Ascending aorta (tissue), 2 donors: Measurements from ENCODE around the gene TSGA10. TPM values are rescaled to one million over a fixed set of nuclear protein-coding genes. Genes with fewer than 3 reads are reported as not detected.

Experiments used
- DNase-seq, 2 donors: peaks; one replicate each; pipeline ENCODE4 v3.0.0-alpha.2; 2019; ENCODE audit warnings: low spot score in 2 of 2
- H3K27ac ChIP-seq, 2 donors: fragments of 200-600 bp; sonication (generic); one replicate each; pipeline ENCODE4 v1.5.1; 2016 to 2017; ENCODE audit warnings: mild to moderate bottlenecking in 1 of 2
- H3K27me3 ChIP-seq: fragments of 200-600 bp; sonication (generic); one replicate; pipeline ENCODE4 v1.5.1; 2017
- H3K36me3 ChIP-seq, 2 donors: fragments of 200-600 bp; sonication (generic); one replicate each; pipeline ENCODE4 v1.5.1; 2016
- H3K4me1 ChIP-seq, 2 donors: fragments of 200-600 bp; sonication (generic); one replicate each; pipeline ENCODE4 v1.5.1; 2016 to 2017; ENCODE audit warnings: mild to moderate bottlenecking in 1 of 2
- H3K4me3 ChIP-seq, 2 donors: fragments of 200-600 bp; sonication (generic); one replicate each; pipeline ENCODE4 v1.5.1; 2016 to 2017; ENCODE audit warnings: mild to moderate bottlenecking in 1 of 2
- H3K9me3 ChIP-seq, 2 donors: fragments of 200-600 bp; sonication (generic); one replicate each; pipeline ENCODE4 v1.5.1; 2016
- CTCF ChIP-seq, 3 experiments: fragments of 200-600 bp in 2 of 3; fragments of 450-650 bp in 1 of 3; sonication (generic) in 2 of 3; IDR thresholded peaks; one replicate each; pipeline ENCODE4 v1.5.1; 2016 to 2019; ENCODE audit warnings: antibody characterized with exemption in 3 of 3, mild to moderate bottlenecking in 1 of 3, moderate library complexity in 1 of 3
- intact Hi-C: fragments of 100-400 bp; cut with DNase I; formaldehyde crosslinking; loops from one replicate; pipeline ENCODE4 v1.15.1; 2023
- total RNA-seq: library from RNA; depleted of rRNA; stranded (reverse); fragments of >200 nt; gene quantifications from one replicate; pipeline ENCODE4 v1.1.0, GENCODE V29; 2016

Gene TSGA10
- total RNA-seq, 1 donor from 2014 or later = not detected

DNA sequence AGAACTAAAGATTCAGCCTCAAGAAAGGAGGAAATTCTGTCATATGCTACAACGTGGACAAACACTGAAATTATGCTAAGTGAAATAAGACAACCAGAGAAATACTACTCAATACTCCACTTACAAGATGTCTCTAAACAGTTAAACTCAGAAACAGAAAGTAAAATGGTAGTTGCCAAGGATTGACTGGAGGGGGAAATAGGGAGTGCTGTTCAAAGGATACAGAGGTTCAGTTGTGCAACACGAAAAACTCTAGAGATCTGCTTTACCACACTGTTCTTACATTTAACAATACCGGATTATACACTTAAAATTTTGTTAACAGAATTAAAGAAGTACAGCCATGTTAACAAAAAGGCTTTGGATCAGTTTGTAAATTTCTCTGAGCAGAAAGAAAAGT lies 53.0 kb downstream of the TSGA10 start:
- intact Hi-C loops = no loop called here
- Histone ChIP-seq H3K9me3 (no peaks in the 10 kb centered on the region), H3K4me3 (no peak overlapping the region), H3K27me3 (no peaks in the 10 kb centered on the region), H3K4me1 (no peaks in the 10 kb centered on the region), H3K27ac (no peak overlapping the region), H3K36me3 (no peaks in the 10 kb centered on the region)
- DNase-seq = no peak
- no peak for TF ChIP-seq CTCF (IDR thresholded peaks at IDR 0.05)

DNA sequence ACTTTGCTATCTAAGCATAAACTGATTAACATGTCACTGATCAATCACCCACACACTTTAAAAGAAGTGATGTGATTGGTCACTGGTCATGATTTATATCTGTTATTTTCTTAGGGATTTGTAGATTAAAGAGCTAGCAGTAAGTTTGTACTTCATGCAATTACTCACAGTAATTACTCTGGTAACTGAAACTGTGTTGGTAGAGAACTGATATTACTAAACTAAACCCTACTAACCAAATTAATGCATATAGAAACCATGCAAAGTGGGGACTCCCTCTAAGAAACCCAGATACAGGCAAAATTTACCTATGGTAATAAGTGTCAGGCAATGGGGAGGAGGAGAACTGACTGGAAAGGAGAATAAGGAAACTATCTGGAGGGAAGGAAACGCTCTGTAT lies 58.0 kb downstream of the TSGA10 start:
- no peak overlapping the region for H3K27ac ChIP-seq
- no peak for DNase-seq
- no peaks in the 10 kb centered on the region for H3K9me3 ChIP-seq
- no peaks in the 10 kb centered on the region for H3K36me3 ChIP-seq
- no peaks in the 10 kb centered on the region for H3K4me1 ChIP-seq
- no peak overlapping the region for H3K4me3 ChIP-seq
- H3K27me3 ChIP-seq = no peaks in the 10 kb centered on the region
- no peak for TF ChIP-seq CTCF (IDR thresholded peaks at IDR 0.05)
- intact Hi-C loops = no loop called here

DNA sequence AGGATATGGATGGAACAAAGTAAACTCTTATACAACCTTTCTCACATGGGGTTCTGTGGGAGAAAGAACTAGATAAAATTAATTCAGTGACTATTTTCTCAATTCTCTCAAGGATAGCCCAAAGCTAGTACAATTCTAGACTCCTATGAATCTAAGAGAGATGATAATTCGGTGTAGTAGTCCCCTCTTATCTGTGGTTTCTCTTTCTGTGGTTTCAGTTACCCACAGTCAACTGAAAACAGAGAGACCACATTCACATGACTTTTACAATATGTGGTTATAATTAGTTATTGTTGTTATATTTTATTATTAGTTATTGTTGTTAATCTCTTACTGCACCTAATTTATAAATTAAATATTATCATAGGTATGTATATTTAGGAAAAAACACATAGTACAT lies 66.7 kb downstream of the TSGA10 start:
- Histone ChIP-seq H3K4me1 (no peaks in the 10 kb centered on the region), H3K27ac (no peak overlapping the region), H3K36me3 (no peaks in the 10 kb centered on the region), H3K27me3 (no peaks in the 10 kb centered on the region), H3K4me3 (no peak overlapping the region), H3K9me3 (no peaks in the 10 kb centered on the region)
- TF ChIP-seq CTCF (IDR thresholded peaks at IDR 0.05) = no peak
- DNase-seq = no peak
- intact Hi-C loops = no loop called here

GRCh38 chr2:99086385-99086784 lies 68.4 kb downstream of the TSGA10 start:
- H3K4me1 ChIP-seq = no peaks in the 10 kb centered on the region
- H3K27ac ChIP-seq = no peak overlapping the region
- no peaks in the 10 kb centered on the region for H3K36me3 ChIP-seq
- no peak for DNase-seq
- intact Hi-C loops = no loop called here
- no peaks in the 10 kb centered on the region for H3K27me3 ChIP-seq
- H3K9me3 ChIP-seq = no peaks in the 10 kb centered on the region
- TF ChIP-seq CTCF (IDR thresholded peaks at IDR 0.05) = no peak
- no peak overlapping the region for H3K4me3 ChIP-seq

- Histone ChIP-seq H3K4me3 (no peak overlapping the region), H3K27ac (no peak overlapping the region), H3K9me3 (no peaks in the 10 kb centered on the region), H3K27me3 (no peaks in the 10 kb centered on the region), H3K4me1 (no peaks in the 10 kb centered on the region), H3K36me3 (no peaks in the 10 kb centered on the region)
- intact Hi-C loops = no loop called here
- no peak for DNase-seq
- TF ChIP-seq CTCF (IDR thresholded peaks at IDR 0.05) = no peak
These were observed 69.3 kb downstream of the TSGA10 start for GRCh38 chr2:99085421-99085820.

GRCh38 chr2:99084256-99084655 lies 70.5 kb downstream of the TSGA10 start:
- Histone ChIP-seq H3K4me3 (no peak overlapping the region), H3K36me3 (no peaks in the 10 kb centered on the region), H3K27me3 (no peaks in the 10 kb centered on the region), H3K9me3 (no peaks in the 10 kb centered on the region), H3K4me1 (no peaks in the 10 kb centered on the region), H3K27ac (no peak overlapping the region)
- no peak for TF ChIP-seq CTCF (IDR thresholded peaks at IDR 0.05)
- intact Hi-C loops = no loop called here
- no peak for DNase-seq
